DOHH2 (cell line): ENCODE data around the gene PLAAT4.

Experiments used
- H3F3A ChIP-seq: fragments of 200-600 bp; sonication (generic), shearing (Covaris generic); 2 replicates; pipeline ENCODE4 v1.6.0; 2016; ENCODE audit warnings: antibody characterized with exemption, mild to moderate bottlenecking; ENCODE audit not compliant: control insufficient read depth, insufficient read depth
- H3K27ac ChIP-seq: fragments of 200-600 bp; sonication (generic); 2 replicates; pipeline ENCODE4 v1.5.1; 2014; ENCODE audit warnings: low read depth, mild to moderate bottlenecking, low read length, moderate library complexity
- H3K27me3 ChIP-seq: fragments of 200-600 bp; sonication (generic); 2 replicates; pipeline ENCODE4 v1.6.1; 2014; ENCODE audit warnings: mild to moderate bottlenecking, low read length, mixed read lengths; ENCODE audit not compliant: control insufficient read depth
- H3K36me3 ChIP-seq: fragments of 200-600 bp; sonication (generic); 2 replicates; pipeline ENCODE4 v1.6.1; 2014; ENCODE audit warnings: mild to moderate bottlenecking, low read length, moderate library complexity, mixed read lengths; ENCODE audit not compliant: control insufficient read depth
- H3K4me1 ChIP-seq: fragments of 200-600 bp; sonication (generic); 2 replicates; pipeline ENCODE4 v1.6.1; 2014; ENCODE audit warnings: mild to moderate bottlenecking, low read length, mixed read lengths; ENCODE audit not compliant: control insufficient read depth
- H3K4me2 ChIP-seq: fragments of 200-600 bp; sonication (generic); 2 replicates; pipeline ENCODE4 v1.6.0; 2014; ENCODE audit warnings: mild to moderate bottlenecking, low read length, moderate library complexity
- H3K4me3 ChIP-seq: fragments of 200-600 bp; sonication (generic); 2 replicates; pipeline ENCODE4 v1.5.1; 2014; ENCODE audit warnings: mild to moderate bottlenecking, low read length, mixed read lengths
- H3K79me2 ChIP-seq: fragments of 200-600 bp; sonication (generic); 2 replicates; pipeline ENCODE4 v1.6.1; 2014; ENCODE audit warnings: mild to moderate bottlenecking, low read length, mixed read lengths; ENCODE audit not compliant: control insufficient read depth
- H3K9me2 ChIP-seq: fragments of 200-600 bp; sonication (generic); replicated peaks from 2 replicates; pipeline ENCODE4 v1.6.1; 2014; ENCODE audit warnings: mild to moderate bottlenecking, low read length, mixed read lengths; ENCODE audit not compliant: control insufficient read depth
- H3K9me3 ChIP-seq: fragments of 200-600 bp; sonication (generic); 2 replicates; pipeline ENCODE4 v1.6.1; 2014; ENCODE audit warnings: antibody characterized with exemption, low read length, mixed read lengths; ENCODE audit not compliant: control insufficient read depth, insufficient read depth
- H4K20me1 ChIP-seq: fragments of 200-600 bp; sonication (generic); 2 replicates; pipeline ENCODE4 v1.6.0; 2014; ENCODE audit warnings: low read depth, mild to moderate bottlenecking, antibody characterized with exemption, low read length, moderate library complexity; ENCODE audit not compliant: control insufficient read depth, insufficient read depth
- CTCF ChIP-seq: fragments of 200-600 bp; sonication (generic); IDR thresholded peaks from one replicate; pipeline ENCODE4 v1.5.1; 2014; ENCODE audit warnings: antibody characterized with exemption, mild to moderate bottlenecking, low read depth, low read length; ENCODE audit not compliant: poor library complexity, severe bottlenecking
- EZH2phosphoT487 ChIP-seq: fragments of 200-600 bp; sonication (generic); IDR thresholded peaks from 2 replicates; pipeline ENCODE4 v1.6.1; 2017; ENCODE audit warnings: borderline replicate concordance, mild to moderate bottlenecking, antibody characterized with exemption, low read length, moderate library complexity, mixed read lengths

PLAAT4 gene

GRCh38 chr11:63557570-63557969 lies 21.0 kb downstream of the PLAAT4 start:
- no peak overlapping the region for H3K27ac ChIP-seq
- no peak overlapping the region for H3K4me3 ChIP-seq
- H3K27me3 ChIP-seq, result no peaks in the 10 kb centered on the region
- peaks cover 42% of the 10 kb centered on the region for H3K4me1 ChIP-seq
- no peaks in the 10 kb centered on the region for H3F3A ChIP-seq
- H4K20me1 ChIP-seq, result no peaks in the 10 kb centered on the region
- H3K9me3 ChIP-seq, result no peaks in the 10 kb centered on the region
- TF ChIP-seq CTCF (no peak), EZH2phosphoT487 (no peak)
- no peaks in the 10 kb centered on the region for H3K79me2 ChIP-seq
- no peaks in the 10 kb centered on the region for H3K36me3 ChIP-seq
- H3K9me2 ChIP-seq, result no peaks in the 10 kb centered on the region
- H3K4me2 ChIP-seq, result no peak overlapping the region

- Histone ChIP-seq H3K9me3 (no peaks in the 10 kb centered on the region), H3K36me3 (no peaks in the 10 kb centered on the region), H3K4me2 (no peak overlapping the region), H3K4me1 (peaks cover 32% of the 10 kb centered on the region), H3K79me2 (no peaks in the 10 kb centered on the region), H4K20me1 (no peaks in the 10 kb centered on the region), H3F3A (no peaks in the 10 kb centered on the region), H3K27ac (no peak overlapping the region), H3K4me3 (no peak overlapping the region), H3K9me2 (no peaks in the 10 kb centered on the region), H3K27me3 (no peaks in the 10 kb centered on the region)
- TF ChIP-seq CTCF (no peak), EZH2phosphoT487 (no peak)
Measured at GRCh38 chr11:63558459-63559157, 22.0 kb downstream of the PLAAT4 start.

GRCh38 chr11:63560506-63561180 lies 24.0 kb downstream of the PLAAT4 start:
- Histone ChIP-seq H3K27ac (no peak overlapping the region), H3K36me3 (no peaks in the 10 kb centered on the region), H3K27me3 (no peaks in the 10 kb centered on the region), H3K4me1 (peaks cover 24% of the 10 kb centered on the region), H3K4me3 (no peak overlapping the region), H3K4me2 (no peak overlapping the region), H3K9me3 (no peaks in the 10 kb centered on the region), H3K79me2 (no peaks in the 10 kb centered on the region), H3K9me2 (no peaks in the 10 kb centered on the region), H3F3A (no peaks in the 10 kb centered on the region), H4K20me1 (no peaks in the 10 kb centered on the region)
- TF ChIP-seq CTCF (no peak), EZH2phosphoT487 (no peak)
